CD4-positive, alpha-beta T cell (primary cell): ENCODE measurements around the gene DEDD2. TPM values are rescaled to one million over a fixed set of nuclear protein-coding genes. Genes with fewer than 3 reads are reported as not detected.
A peak's percentile ranks its signal among the peaks of the same experiment; 100 is the strongest.

Experiments
- ATAC-seq: fragments of 200-7000 bp; cut with Tn5 transposase; one replicate; pipeline ENCODE4 v1.10.0; 2022; ENCODE audit warnings: mild to moderate bottlenecking; ENCODE audit not compliant: poor library complexity
- CTCF ChIA-PET: fragments of 350-600 bp; sonication (Branson Sonifier 250); formaldehyde crosslinking; loops from one replicate; lab custom pipeline; 2021; ENCODE audit warnings: antibody characterized with exemption, inconsistent platforms; lab: Charles Lee
- POLR2A ChIA-PET: fragments of 350-600 bp; sonication (Branson Sonifier 250); formaldehyde crosslinking; loops from one replicate; lab custom pipeline; 2021; ENCODE audit warnings: antibody characterized with exemption, inconsistent platforms; lab: Charles Lee
- DNase-seq, 14 experiments: peaks; one replicate each; pipeline ENCODE4 v3.0.0-alpha.2; 2013 to 2020; ENCODE audit warnings: mixed read lengths in 2 of 14
- H3K27ac ChIP-seq, 2 donors: one replicate each; pipeline versions ENCODE4 v1.5.1 to v1.7.0; 2013; ENCODE audit warnings: low read length in 2 of 2, low read depth in 1 of 2, mild to moderate bottlenecking in 1 of 2
- H3K27me3 ChIP-seq, 2 experiments: 1 replicate in 1 of 2; 2 replicates in 1 of 2; pipeline versions ENCODE4 v1.6.1 to v1.7.0; 2013; ENCODE audit warnings: low read length in 2 of 2, control low read depth in 1 of 2, mild to moderate bottlenecking in 1 of 2, moderate library complexity in 1 of 2; ENCODE audit not compliant: insufficient read depth in 2 of 2, control insufficient read depth in 1 of 2
- H3K36me3 ChIP-seq: one replicate; pipeline ENCODE4 v1.6.1; 2013; ENCODE audit warnings: low read length, control low read depth; ENCODE audit not compliant: insufficient read depth
- H3K4me1 ChIP-seq: one replicate; pipeline ENCODE4 v1.6.1; 2013; ENCODE audit warnings: low read length, control low read depth; ENCODE audit not compliant: insufficient read depth
- H3K4me3 ChIP-seq: one replicate; pipeline ENCODE4 v1.5.1; 2013; ENCODE audit warnings: mild to moderate bottlenecking, low read length, moderate library complexity
- H3K9me3 ChIP-seq, 2 experiments: 1 replicate in 1 of 2; 2 replicates in 1 of 2; pipeline versions ENCODE4 v1.6.1 to v1.7.0; 2013; ENCODE audit warnings: low read length in 2 of 2, mild to moderate bottlenecking in 2 of 2, control low read depth in 1 of 2, moderate library complexity in 1 of 2; ENCODE audit not compliant: control insufficient read depth in 1 of 2, insufficient read depth in 1 of 2
- H3K27ac Mint-ChIP-seq: one replicate; pipeline ENCODE4 v1.8.0; 2020; ENCODE audit warnings: mixed read lengths
- H3K27me3 Mint-ChIP-seq: one replicate; pipeline ENCODE4 v1.8.0; 2021; ENCODE audit warnings: mixed read lengths
- H3K36me3 Mint-ChIP-seq: one replicate; pipeline ENCODE4 v1.8.0; 2021; ENCODE audit warnings: low read depth, mixed read lengths
- H3K4me1 Mint-ChIP-seq: one replicate; pipeline ENCODE4 v1.8.0; 2021; ENCODE audit warnings: low read depth, mixed read lengths
- H3K4me3 Mint-ChIP-seq: one replicate; pipeline ENCODE4 v1.8.0; 2020; ENCODE audit warnings: mild to moderate bottlenecking, mixed read lengths
- H3K9me3 Mint-ChIP-seq: one replicate; pipeline ENCODE4 v1.8.0; 2020; ENCODE audit warnings: mixed read lengths
- CTCF ChIP-seq: fragments of 200-600 bp; IDR thresholded peaks from one replicate; pipeline ENCODE4 v1.8.0; 2022; ENCODE audit warnings: antibody characterized with exemption, mild to moderate bottlenecking
- intact Hi-C, 2 experiments: fragments of 100-400 bp; cut with DNase I in 1 of 2; cut with micrococcal nuclease in 1 of 2; formaldehyde crosslinking; loops; one replicate each; pipeline versions ENCODE4 v1.15.1 to v1.9.0; 2023 to 2025; cut with DNase I, micrococcal nuclease
- total RNA-seq, 174 experiments: library from RNA in 2 of 174; stranded (reverse) in 2 of 174; gene quantifications; one replicate each; pipeline ENCODE4 v1.2.3 and lab custom pipeline; 2021 to 2026

Gene DEDD2
- total RNA-seq, 2 experiments from 2014 or later: 96.5 to 103 TPM

GRCh38 chr19:42159942-42160341, 57.5 kb downstream of the DEDD2 start:
- Histone ChIP-seq H3K27ac (no peak overlapping the region), H3K36me3 (no peaks in the 10 kb centered on the region), H3K4me1 (peaks cover 8% of the 10 kb centered on the region), H3K9me3 (peaks cover 0 to 3% of the 10 kb centered on the region in 2 experiments), H3K4me3 (no peak overlapping the region), H3K27me3 (no peaks in the 10 kb centered on the region)
- DNase-seq (peak in 1 of 14 experiments; percentile 33), ATAC-seq (no peak)
- H3K27ac Mint-ChIP-seq: no peak overlapping the region
- H3K4me1 Mint-ChIP-seq: peaks cover 6% of the 10 kb centered on the region
- POLR2A ChIA-PET: no interaction called here
- H3K27me3 Mint-ChIP-seq: no peaks in the 10 kb centered on the region
- H3K9me3 Mint-ChIP-seq: no peaks in the 10 kb centered on the region
- intact Hi-C loops: no loop called here
- no peaks in the 10 kb centered on the region for H3K36me3 Mint-ChIP-seq
- no peak overlapping the region for H3K4me3 Mint-ChIP-seq
- CTCF ChIA-PET: no interaction called here
- no peak for TF ChIP-seq CTCF

GRCh38 chr19:42158926-42159325, 58.6 kb downstream of the DEDD2 start:
- no peak overlapping the region for H3K27ac Mint-ChIP-seq

DNA sequence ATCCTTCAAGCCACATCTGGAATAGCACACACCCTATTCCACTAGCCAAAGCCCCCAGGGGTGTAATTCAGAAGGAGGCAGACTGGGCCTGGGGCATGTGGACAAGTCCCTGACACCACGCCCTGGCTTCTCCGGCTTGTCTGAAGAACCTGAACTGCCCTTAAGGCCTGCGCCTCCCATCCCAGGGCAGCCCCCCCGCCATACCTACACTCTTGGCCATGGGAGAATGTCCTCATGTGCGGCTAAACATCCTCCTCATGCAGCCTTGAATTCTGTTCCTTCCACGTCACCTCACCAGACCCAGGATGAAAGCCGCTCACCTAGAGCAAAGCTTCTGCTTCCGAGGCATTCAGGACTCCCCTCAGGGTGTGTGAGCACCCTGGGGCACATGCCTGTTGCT, 60.9 kb downstream of the DEDD2 start:
- Mint-ChIP-seq H3K9me3 (no peaks in the 10 kb centered on the region), H3K27ac (no peak overlapping the region), H3K36me3 (no peaks in the 10 kb centered on the region), H3K4me1 (peaks cover 15% of the 10 kb centered on the region), H3K4me3 (no peak overlapping the region), H3K27me3 (no peaks in the 10 kb centered on the region)
- intact Hi-C loops: no loop called here
- no peak overlapping the region for H3K27ac ChIP-seq
- POLR2A ChIA-PET: no interaction called here
- no peaks in the 10 kb centered on the region for H3K36me3 ChIP-seq
- TF ChIP-seq CTCF: no peak
- ATAC-seq (no peak), DNase-seq (no peak)
- H3K4me1 ChIP-seq: peaks cover 17% of the 10 kb centered on the region
- H3K4me3 ChIP-seq: no peak overlapping the region
- CTCF ChIA-PET: no interaction called here
- no peaks in the 10 kb centered on the region for H3K9me3 ChIP-seq
- no peaks in the 10 kb centered on the region for H3K27me3 ChIP-seq

More at GRCh38 chr19:42158926-42159325, 58.6 kb downstream of the DEDD2 start:
- Histone ChIP-seq H3K4me1 (peaks cover 17% of the 10 kb centered on the region), H3K9me3 (peaks cover 0 to 3% of the 10 kb centered on the region in 2 experiments), H3K4me3 (no peak overlapping the region), H3K27ac (no peak overlapping the region), H3K27me3 (no peaks in the 10 kb centered on the region), H3K36me3 (no peaks in the 10 kb centered on the region)
- ChIA-PET CTCF (no interaction called here), POLR2A (no interaction called here)
- ATAC-seq (no peak), DNase-seq (no peak)
- Mint-ChIP-seq H3K27me3 (no peaks in the 10 kb centered on the region), H3K4me3 (no peak overlapping the region), H3K36me3 (no peaks in the 10 kb centered on the region), H3K9me3 (no peaks in the 10 kb centered on the region), H3K4me1 (peaks cover 15% of the 10 kb centered on the region)
- no peak for TF ChIP-seq CTCF
- intact Hi-C loops: no loop called here
